ENCODE results near the gene BAG3. TPM values are rescaled to one million over a fixed set of nuclear protein-coding genes. Genes with fewer than 3 reads are reported as not detected.

BAG3 gene
- total and polyA plus RNA-seq, 9 of the 15 experiments (the other 6 are each of a cell fraction or from before 2014, with no cell fraction given): 2.6 to 27.4 (median 7.2) TPM

- TF ChIP-seq HNRNPLL (IDR thresholded peaks at IDR 0.05; ENCODE audit: low read depth, low read length, poor library complexity, severe bottlenecking) (no peak), NR2C1 (IDR thresholded peaks at IDR 0.05) (no peak), NR2C1 (tag; IDR thresholded peaks at IDR 0.05) (no peak), SNAPC5 (CRISPR knock-in tag; IDR thresholded peaks at IDR 0.05) (no peak), RNF219 (CRISPR knock-in tag; IDR thresholded peaks at IDR 0.05) (no peak), NONO (IDR thresholded peaks at IDR 0.05; ENCODE audit: low read depth in 2 of 2, low read length in 1 of 2) (no peak), E2F4 (CRISPR knock-in tag; IDR thresholded peaks at IDR 0.05; ENCODE audit: low read depth) (no peak), CHD2 (IDR thresholded peaks at IDR 0.05; ENCODE audit: low read depth, low read length) (no peak), RBM34 (IDR thresholded peaks at IDR 0.05; ENCODE audit: borderline replicate concordance, insufficient read depth, low read length) (no peak)
Measured at GRCh38 chr10:119701861-119702260, 50.7 kb downstream of the BAG3 start (continued).
